GM21447 (cell line): ENCODE measurements around the gene P3H1.
"Not testable (repeated sequence)": the region's sequence is repeated elsewhere in the genome, so short reads cannot be mapped to it uniquely, and the experiment has no call there.

Source experiments
- ATAC-seq: cut with Tn5 transposase; IDR thresholded peaks from one replicate; pipeline ENCODE4 v1.9.1; 2021; ENCODE audit not compliant: unreplicated experiment

Gene P3H1

GRCh38 chr1:42766741-42767509 lies at the start of gene P3H1, which contains the start of gene C1orf50:
TSS of gene P3H1 (minus strand) at chr1:42767028. CDS start at chr1:42766971, 57 bp downstream.
TSS of gene C1orf50 (plus strand) at chr1:42767249. CDS start at chr1:42767312, 63 bp downstream.
- peak; percentile 85 for ATAC-seq

- peak; percentile 11 for ATAC-seq
These were observed 49.2 kb upstream of the P3H1 start for GRCh38 chr1:42815941-42816584.

- not testable (repeated sequence) for ATAC-seq
These were observed 48.0 kb upstream of the P3H1 start for GRCh38 chr1:42814815-42815214.

- no peak for ATAC-seq
These were observed 40.3 kb upstream of the P3H1 start for GRCh38 chr1:42807056-42807668.

- no peak for ATAC-seq
These were observed 39.8 kb upstream of the P3H1 start for GRCh38 chr1:42806593-42806992.

- no peak for ATAC-seq
These were observed 39.3 kb upstream of the P3H1 start for GRCh38 chr1:42806171-42806570.

- ATAC-seq = no peak
These were observed 35.1 kb upstream of the P3H1 start for GRCh38 chr1:42801832-42802473.

GRCh38 chr1:42797979-42798378 lies 31.2 kb upstream of the P3H1 start:
- ATAC-seq = no peak

GRCh38 chr1:42797414-42797813 lies 30.6 kb upstream of the P3H1 start:
- no peak for ATAC-seq

GRCh38 chr1:42793824-42794223 lies 27.0 kb upstream of the P3H1 start:
- ATAC-seq = no peak

GRCh38 chr1:42788021-42788420 lies 21.2 kb upstream of the P3H1 start:
- ATAC-seq = no peak

- ATAC-seq = no peak
These were observed 19.3 kb upstream of the P3H1 start for GRCh38 chr1:42786097-42786496.

GRCh38 chr1:42784946-42785693 lies 18.3 kb upstream of the P3H1 start, which contains the start of gene TMEM269:
TSS of gene TMEM269 (plus strand) at chr1:42784991. CDS start at chr1:42789894, 4,903 bp downstream.
- no peak for ATAC-seq

GRCh38 chr1:42784547-42784945 lies 17.7 kb upstream of the P3H1 start:
- ATAC-seq = no peak

- no peak for ATAC-seq
These were observed 16.3 kb upstream of the P3H1 start for GRCh38 chr1:42783092-42783491.

GRCh38 chr1:42780176-42780575 lies 13.3 kb upstream of the P3H1 start:
- no peak for ATAC-seq

GRCh38 chr1:42779725-42780124 lies 12.9 kb upstream of the P3H1 start:
- ATAC-seq = no peak

- no peak for ATAC-seq
These were observed 11.0 kb upstream of the P3H1 start for GRCh38 chr1:42777852-42778251.

- ATAC-seq = no peak
These were observed 9.7 kb upstream of the P3H1 start for GRCh38 chr1:42776502-42776901.

- ATAC-seq = no peak
These were observed 8.2 kb upstream of the P3H1 start for GRCh38 chr1:42774928-42775526.
